Activated CD4-positive, alpha-beta T cell treated with anti-CD3 and anti-CD28 coated beads for 36 hours (primary cell): ENCODE results near the gene PPM1H. TPM values are rescaled to one million over a fixed set of nuclear protein-coding genes. Genes with fewer than 3 reads are reported as not detected.

Experiments
- ATAC-seq: fragments of 200-7000 bp; cut with Tn5 transposase; one replicate; pipeline ENCODE4 v1.10.0; 2021; ENCODE audit warnings: mild to moderate bottlenecking, moderate library complexity
- CTCF ChIA-PET: fragments of 350-600 bp; sonication (Branson Sonifier 250); formaldehyde crosslinking; loops from one replicate; lab custom pipeline; 2021; ENCODE audit warnings: antibody characterized with exemption; lab: Charles Lee
- POLR2A ChIA-PET: fragments of 350-600 bp; sonication (Branson Sonifier 250); formaldehyde crosslinking; loops from one replicate; lab custom pipeline; 2021; ENCODE audit warnings: antibody characterized with exemption, inconsistent platforms; lab: Charles Lee
- DNase-seq: peaks from one replicate; pipeline ENCODE4 v3.0.0-alpha.2; 2020
- H3K27ac Mint-ChIP-seq: one replicate; pipeline ENCODE4 v1.8.0; 2021; ENCODE audit warnings: mixed read lengths
- H3K27me3 Mint-ChIP-seq: one replicate; pipeline ENCODE4 v1.8.0; 2021; ENCODE audit warnings: mixed read lengths
- H3K36me3 Mint-ChIP-seq: one replicate; pipeline ENCODE4 v1.8.0; 2021; ENCODE audit warnings: low read depth, mixed read lengths
- H3K4me1 Mint-ChIP-seq: one replicate; pipeline ENCODE4 v1.8.0; 2021; ENCODE audit warnings: mixed read lengths
- H3K4me3 Mint-ChIP-seq: one replicate; pipeline ENCODE4 v1.8.0; 2021; ENCODE audit warnings: mild to moderate bottlenecking, moderate library complexity, mixed read lengths
- H3K9me3 Mint-ChIP-seq: one replicate; pipeline ENCODE4 v1.8.0; 2021; ENCODE audit warnings: low read depth, mixed read lengths
- intact Hi-C, 2 experiments: fragments of 100-400 bp; cut with DNase I in 1 of 2; cut with micrococcal nuclease in 1 of 2; formaldehyde crosslinking; loops; one replicate each; pipeline versions ENCODE4 v1.14.2 to v1.15.1; 2022 to 2024; cut with DNase I, micrococcal nuclease
- total RNA-seq, 2 experiments: library from RNA; stranded (reverse); gene quantifications; one replicate each; pipeline ENCODE4 v1.2.3, GENCODE V29; 2021

The PPM1H gene
- total RNA-seq, 2 experiments from 2014 or later = 0.02 TPM; not detected in 1

GRCh38 chr12:62907561-62907960 lies 27.4 kb downstream of the PPM1H start:
- no peak overlapping the region for H3K4me3 Mint-ChIP-seq
- ATAC-seq (no peak), DNase-seq (no peak)
- no peaks in the 10 kb centered on the region for H3K9me3 Mint-ChIP-seq
- intact Hi-C loops = no loop called here
- ChIA-PET CTCF (interaction anchor here (0.7 kb wide), 1 partner anchor 15 kb away, joined by 3 read pairs; no protein-coding TSS in a partner anchor), POLR2A (no interaction called here)
- H3K27me3 Mint-ChIP-seq = peaks cover 16% of the 10 kb centered on the region
- H3K27ac Mint-ChIP-seq = no peak overlapping the region
- H3K4me1 Mint-ChIP-seq = no peaks in the 10 kb centered on the region
- no peaks in the 10 kb centered on the region for H3K36me3 Mint-ChIP-seq

DNA sequence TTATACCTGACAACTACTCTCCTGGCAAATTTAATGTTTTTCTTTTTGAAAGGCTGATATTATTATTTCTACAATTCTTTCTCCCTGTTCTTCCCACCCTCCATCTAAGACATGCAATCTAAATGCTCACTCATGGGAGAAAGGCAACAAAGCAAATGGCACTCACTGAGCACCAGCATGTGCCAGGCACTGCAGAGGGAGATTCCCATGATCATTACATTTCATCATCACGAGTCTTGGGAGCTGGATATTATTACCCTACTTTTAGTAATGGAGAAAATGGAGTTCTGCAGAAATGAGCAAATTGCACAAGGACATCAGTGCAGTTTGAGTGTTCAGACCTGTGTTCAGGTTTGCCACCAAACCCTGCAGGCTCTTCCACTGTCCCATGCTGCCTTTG lies 27.9 kb downstream of the PPM1H start:
- no peaks in the 10 kb centered on the region for H3K9me3 Mint-ChIP-seq
- intact Hi-C loops = no loop called here
- H3K27ac Mint-ChIP-seq = no peak overlapping the region
- DNase-seq (no peak), ATAC-seq (no peak)
- H3K36me3 Mint-ChIP-seq = no peaks in the 10 kb centered on the region
- no peaks in the 10 kb centered on the region for H3K4me1 Mint-ChIP-seq
- ChIA-PET POLR2A (no interaction called here), CTCF (no interaction called here)
- H3K4me3 Mint-ChIP-seq = no peak overlapping the region
- H3K27me3 Mint-ChIP-seq = peaks cover 14% of the 10 kb centered on the region

DNA sequence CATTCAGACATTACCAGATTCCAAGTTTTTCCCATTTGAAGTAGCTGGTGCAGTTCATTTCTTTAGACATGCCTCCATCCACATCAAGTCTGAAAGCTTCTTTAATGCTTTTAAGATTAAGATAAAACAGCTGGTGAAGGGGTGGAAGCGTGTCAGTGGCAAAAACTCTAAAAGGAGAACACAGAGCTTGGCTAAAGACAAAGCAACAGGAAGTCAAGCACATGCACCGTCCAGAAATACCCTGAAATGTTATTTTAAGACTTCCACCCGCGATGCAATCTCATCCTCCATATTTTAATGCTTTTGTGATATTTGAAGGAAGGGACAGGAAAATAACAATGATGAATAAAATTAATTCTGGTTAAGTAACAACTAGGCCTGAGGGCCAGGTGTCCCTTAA lies 31.8 kb downstream of the PPM1H start:
- Mint-ChIP-seq H3K4me3 (no peak overlapping the region), H3K4me1 (peaks cover 2% of the 10 kb centered on the region), H3K27ac (no peak overlapping the region), H3K36me3 (no peaks in the 10 kb centered on the region), H3K27me3 (peaks cover 6% of the 10 kb centered on the region), H3K9me3 (no peaks in the 10 kb centered on the region)
- intact Hi-C loops = no loop called here
- no peak for ATAC-seq
- no peak for DNase-seq
- ChIA-PET CTCF (interaction anchor here (0.7 kb wide), 1 partner anchor 8 kb away, joined by 3 read pairs; no protein-coding TSS in a partner anchor), POLR2A (no interaction called here)

DNA sequence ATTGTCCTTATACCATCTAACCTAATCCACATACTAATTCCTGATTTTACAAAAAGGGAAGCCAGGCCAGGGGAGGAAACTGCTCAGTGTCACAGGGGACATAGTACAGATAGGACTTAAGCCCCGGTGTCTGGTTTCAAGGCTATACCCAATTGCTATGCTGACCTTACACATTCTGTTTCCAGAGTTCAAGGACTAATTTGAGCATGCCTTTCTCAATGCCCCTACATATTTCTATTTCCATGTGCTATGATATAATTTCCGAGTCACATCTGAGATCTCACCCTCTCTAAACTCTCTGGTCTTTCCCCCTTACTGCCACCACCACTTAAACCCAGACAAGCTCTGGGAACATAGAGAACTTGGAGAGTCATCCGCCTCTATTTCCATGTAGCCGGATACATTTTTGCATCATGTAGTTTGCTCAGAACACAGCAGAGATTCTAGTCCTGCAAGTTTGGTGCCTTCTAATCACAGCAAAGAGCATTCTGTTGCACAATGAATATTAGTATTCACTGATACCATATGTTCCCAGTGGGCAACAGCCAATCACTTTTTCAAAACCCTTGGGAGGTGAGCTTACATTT lies 34.2 kb downstream of the PPM1H start:
- Mint-ChIP-seq H3K9me3 (no peaks in the 10 kb centered on the region), H3K4me3 (no peak overlapping the region), H3K27ac (no peak overlapping the region), H3K36me3 (no peaks in the 10 kb centered on the region), H3K27me3 (peaks cover 2% of the 10 kb centered on the region), H3K4me1 (peaks cover 2% of the 10 kb centered on the region)
- intact Hi-C loops = no loop called here
- CTCF ChIA-PET = no interaction called here
- POLR2A ChIA-PET = no interaction called here
- ATAC-seq (no peak), DNase-seq (no peak)

- H3K27me3 Mint-ChIP-seq = no peaks in the 10 kb centered on the region
- ATAC-seq = no peak
- H3K4me1 Mint-ChIP-seq = peaks cover 2% of the 10 kb centered on the region
- no peak overlapping the region for H3K27ac Mint-ChIP-seq
- no peaks in the 10 kb centered on the region for H3K9me3 Mint-ChIP-seq
- ChIA-PET CTCF (no interaction called here), POLR2A (no interaction called here)
- DNase-seq = no peak
- no peaks in the 10 kb centered on the region for H3K36me3 Mint-ChIP-seq
- intact Hi-C loops = no loop called here
- no peak overlapping the region for H3K4me3 Mint-ChIP-seq
These were observed 35.2 kb downstream of the PPM1H start for GRCh38 chr12:62899568-62900390.

- no peak overlapping the region for H3K4me3 Mint-ChIP-seq
- ChIA-PET CTCF (no interaction called here), POLR2A (no interaction called here)
- no peaks in the 10 kb centered on the region for H3K27me3 Mint-ChIP-seq
- H3K27ac Mint-ChIP-seq = no peak overlapping the region
- no peaks in the 10 kb centered on the region for H3K9me3 Mint-ChIP-seq
- peaks cover 2% of the 10 kb centered on the region for H3K4me1 Mint-ChIP-seq
- intact Hi-C loops = no loop called here
- DNase-seq (no peak), ATAC-seq (peak; percentile 33)
- no peaks in the 10 kb centered on the region for H3K36me3 Mint-ChIP-seq
These were observed 36.4 kb downstream of the PPM1H start for GRCh38 chr12:62898526-62898925.

GRCh38 chr12:62895351-62895877 lies 39.5 kb downstream of the PPM1H start:
- CTCF ChIA-PET = no interaction called here
- intact Hi-C loops = no loop called here
- peaks cover 12% of the 10 kb centered on the region for H3K4me1 Mint-ChIP-seq
- no peaks in the 10 kb centered on the region for H3K36me3 Mint-ChIP-seq
- no peaks in the 10 kb centered on the region for H3K9me3 Mint-ChIP-seq
- ATAC-seq (no peak), DNase-seq (no peak)
- POLR2A ChIA-PET = no interaction called here
- no peaks in the 10 kb centered on the region for H3K27me3 Mint-ChIP-seq
- no peak overlapping the region for H3K4me3 Mint-ChIP-seq
- H3K27ac Mint-ChIP-seq = no peak overlapping the region

DNA sequence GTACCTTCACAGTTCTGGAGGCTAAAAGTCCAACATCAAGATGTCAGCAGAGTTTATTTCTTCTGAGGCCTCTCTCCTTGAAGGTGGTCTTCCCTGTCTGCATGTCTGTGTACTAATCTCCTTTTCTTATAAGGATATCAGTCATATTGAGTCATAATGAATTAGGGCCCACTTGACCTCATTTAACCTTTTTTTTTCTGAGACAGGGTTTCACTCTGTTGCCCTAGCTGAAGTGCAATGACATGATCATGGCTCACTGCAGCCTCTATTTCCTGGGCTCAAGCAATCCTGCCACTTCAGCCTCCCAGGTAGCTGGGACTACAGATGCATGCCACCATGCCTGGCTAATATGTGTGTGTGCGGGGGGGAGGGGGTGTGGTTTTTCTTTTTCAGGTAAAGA lies 41.7 kb downstream of the PPM1H start:
- Mint-ChIP-seq H3K4me1 (peaks cover 9% of the 10 kb centered on the region), H3K36me3 (no peaks in the 10 kb centered on the region), H3K9me3 (no peaks in the 10 kb centered on the region), H3K4me3 (no peak overlapping the region), H3K27ac (no peak overlapping the region), H3K27me3 (no peaks in the 10 kb centered on the region)
- ATAC-seq = no peak
- POLR2A ChIA-PET = no interaction called here
- intact Hi-C loops = no loop called here
- CTCF ChIA-PET = interaction anchor here (0.9 to 1.1 kb wide), 3 partner anchors 11 to 123 kb away, joined by 3 to 4 read pairs (median 3); no protein-coding TSS in a partner anchor
- no peak for DNase-seq

- H3K27ac Mint-ChIP-seq = no peak overlapping the region
- no peak for DNase-seq
- no peak overlapping the region for H3K4me3 Mint-ChIP-seq
- intact Hi-C loops = no loop called here
- ChIA-PET CTCF (interaction anchor here (0.6 to 1.0 kb wide), 2 partner anchors 16 to 78 kb away, joined by 3 read pairs; no protein-coding TSS in a partner anchor), POLR2A (no interaction called here)
- ATAC-seq = no peak
- H3K4me1 Mint-ChIP-seq = peaks cover 9% of the 10 kb centered on the region
- H3K9me3 Mint-ChIP-seq = no peaks in the 10 kb centered on the region
- H3K27me3 Mint-ChIP-seq = no peaks in the 10 kb centered on the region
- H3K36me3 Mint-ChIP-seq = no peaks in the 10 kb centered on the region
These were observed 43.0 kb downstream of the PPM1H start for GRCh38 chr12:62891805-62892549.

DNA sequence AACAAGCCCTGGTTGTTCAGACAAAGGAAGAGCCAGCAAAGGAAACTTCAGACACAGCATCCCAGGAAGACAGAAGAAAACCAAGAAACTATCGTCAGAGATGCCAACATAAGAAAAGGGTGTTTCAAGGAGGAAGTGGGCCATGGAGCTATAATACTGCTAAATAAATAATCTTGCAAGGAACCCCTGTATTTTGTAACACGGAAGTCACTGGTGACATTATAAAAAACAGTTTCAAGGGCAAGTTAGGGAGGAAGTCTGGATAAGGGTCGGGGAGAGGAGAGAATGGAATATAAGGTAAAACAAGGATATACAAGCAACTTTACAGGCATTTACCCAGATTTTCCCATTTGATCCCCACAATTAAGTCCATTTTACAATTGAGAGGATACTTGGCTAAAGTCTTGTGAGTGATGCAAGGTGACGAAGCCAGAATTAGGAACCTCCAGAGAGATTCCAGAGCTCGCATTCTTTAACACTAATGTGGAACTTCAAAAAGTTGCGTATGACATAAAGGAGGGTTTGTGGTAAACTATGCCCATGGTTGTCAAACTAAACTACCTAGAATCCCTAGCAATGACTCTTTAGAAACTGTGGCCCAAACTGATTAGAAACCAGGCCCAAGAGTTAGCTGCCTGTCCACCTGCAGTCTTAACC lies 46.4 kb downstream of the PPM1H start:
- no peak overlapping the region for H3K27ac Mint-ChIP-seq
- ChIA-PET POLR2A (no interaction called here), CTCF (interaction anchor here (0.6 kb wide), 1 partner anchor 215 kb away, joined by 4 read pairs; no protein-coding TSS in a partner anchor)
- no peaks in the 10 kb centered on the region for H3K27me3 Mint-ChIP-seq
- intact Hi-C loops = no loop called here
- ATAC-seq (no peak), DNase-seq (no peak)
- peaks cover 9% of the 10 kb centered on the region for H3K4me1 Mint-ChIP-seq
- no peaks in the 10 kb centered on the region for H3K36me3 Mint-ChIP-seq
- H3K9me3 Mint-ChIP-seq = no peaks in the 10 kb centered on the region
- H3K4me3 Mint-ChIP-seq = no peak overlapping the region

- DNase-seq = no peak
- Mint-ChIP-seq H3K9me3 (no peaks in the 10 kb centered on the region), H3K4me3 (no peak overlapping the region), H3K4me1 (peaks cover 3% of the 10 kb centered on the region), H3K36me3 (no peaks in the 10 kb centered on the region), H3K27me3 (no peaks in the 10 kb centered on the region), H3K27ac (no peak overlapping the region)
- ChIA-PET CTCF (no interaction called here), POLR2A (no interaction called here)
- no peak for ATAC-seq
- intact Hi-C loops = no loop called here
These were observed 48.2 kb downstream of the PPM1H start for GRCh38 chr12:62886796-62887195.
